T-helper 2 cell treated with Interferon-gamma antibody and Interleukin-4, amounts not matched to agents 100 ng/mL and 5 ng/mL, for 36 hours (primary cell): ENCODE results near the gene HDAC8. TPM values are rescaled to one million over a fixed set of nuclear protein-coding genes. Genes with fewer than 3 reads are reported as not detected.
"Not testable (repeated sequence)": the region's sequence is repeated elsewhere in the genome, so short reads cannot be mapped to it uniquely, and the experiment has no call there.

Experiments used
- intact Hi-C: fragments of 100-400 bp; cut with micrococcal nuclease; formaldehyde crosslinking; loops from one replicate; pipeline ENCODE4 v1.15.1; 2023
- total RNA-seq: library from RNA; stranded (reverse); gene quantifications from 2 replicates; pipeline ENCODE4 v1.2.3, GENCODE V29; 2022

HDAC8 gene
- total RNA-seq, 1 donor from 2014 or later, result 30.5 TPM

DNA sequence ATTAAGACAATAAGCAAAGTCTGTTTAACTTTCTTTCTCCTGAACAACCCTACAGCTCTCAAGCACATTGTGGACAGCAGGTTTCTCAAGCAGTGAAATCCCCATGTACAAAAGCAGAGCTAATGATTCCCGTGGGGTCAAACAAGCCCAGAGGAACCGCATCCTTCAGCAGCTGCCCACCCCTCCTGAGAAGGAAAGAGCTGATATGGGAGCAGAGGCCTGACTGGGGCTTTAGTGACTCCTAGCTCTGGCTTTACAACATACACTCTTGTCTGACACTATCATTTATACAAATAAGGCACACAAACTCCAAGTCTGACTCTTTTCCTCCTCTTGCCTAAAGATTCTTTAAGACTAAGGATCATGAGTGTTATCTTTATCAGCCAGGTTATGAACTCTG is 32.8 kb downstream of the HDAC8 start:
- intact Hi-C loops, result loop anchor here (5.0 kb wide), 1 partner anchor 293 kb away; no protein-coding TSS in a partner anchor

DNA sequence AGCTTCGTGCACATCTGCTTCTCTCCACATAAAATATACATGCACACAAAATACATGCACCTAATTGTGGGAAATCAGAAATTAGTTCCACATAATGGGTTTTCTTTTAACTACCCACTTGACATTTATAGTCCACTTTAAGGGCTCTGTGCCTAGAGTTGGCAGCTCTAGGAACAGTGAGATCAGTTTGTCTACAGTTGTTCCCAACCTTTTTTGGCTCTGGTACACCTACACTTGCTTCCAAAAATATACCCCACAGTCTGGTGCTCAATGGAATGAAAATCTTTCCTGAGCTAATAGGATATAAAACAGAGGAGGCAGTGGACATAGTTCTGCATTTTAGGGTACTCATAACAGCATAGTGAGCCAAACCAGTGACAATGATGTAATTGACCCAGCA is 36.1 kb downstream of the HDAC8 start:
- intact Hi-C loops, result no loop called here

- intact Hi-C loops, result no loop called here
These were observed 40.3 kb downstream of the HDAC8 start for GRCh38 chrX:72532366-72532765.

GRCh38 chrX:72526534-72527508 is 45.8 kb downstream of the HDAC8 start:
- intact Hi-C loops, result no loop called here

DNA sequence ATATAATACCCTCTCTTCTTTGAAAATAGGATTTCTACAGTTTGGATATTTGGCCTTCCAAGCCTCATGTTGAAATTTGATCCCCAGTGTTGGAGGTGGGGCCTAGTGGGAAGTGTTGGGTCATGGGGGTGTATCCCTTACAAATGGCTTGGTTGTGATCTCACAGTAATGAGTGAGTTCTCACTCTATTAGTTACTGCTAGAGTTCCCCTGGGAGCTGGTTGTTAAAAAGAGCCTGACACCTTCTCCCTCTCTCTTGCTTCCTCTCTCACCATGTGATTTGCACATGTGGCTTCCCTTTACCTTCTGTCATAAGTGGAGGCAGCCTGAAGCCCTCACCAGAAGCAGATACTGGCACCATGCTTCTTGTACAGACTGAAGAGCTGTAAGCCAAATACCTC is 73.9 kb downstream of the HDAC8 start:
- intact Hi-C loops, result no loop called here

DNA sequence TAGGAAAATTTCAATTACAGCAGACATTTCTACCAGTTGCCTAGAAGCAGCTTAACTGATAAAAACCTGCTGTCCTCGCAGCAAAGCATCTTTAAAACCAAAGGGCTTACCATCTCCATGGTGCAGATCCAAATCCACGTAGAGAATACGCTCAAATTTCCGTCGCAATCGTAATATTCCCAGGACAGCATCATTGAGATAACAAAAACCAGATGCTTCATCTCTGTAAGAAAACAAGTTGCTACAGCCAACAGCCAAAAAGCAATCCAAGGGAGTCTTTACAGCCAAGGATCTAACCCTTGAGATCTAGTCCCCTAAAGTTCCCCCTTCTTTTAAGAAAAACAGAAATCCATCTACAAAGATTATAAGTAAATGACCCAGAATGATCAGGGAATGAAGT is 77.6 kb downstream of the HDAC8 start:
- intact Hi-C loops, result no loop called here

DNA sequence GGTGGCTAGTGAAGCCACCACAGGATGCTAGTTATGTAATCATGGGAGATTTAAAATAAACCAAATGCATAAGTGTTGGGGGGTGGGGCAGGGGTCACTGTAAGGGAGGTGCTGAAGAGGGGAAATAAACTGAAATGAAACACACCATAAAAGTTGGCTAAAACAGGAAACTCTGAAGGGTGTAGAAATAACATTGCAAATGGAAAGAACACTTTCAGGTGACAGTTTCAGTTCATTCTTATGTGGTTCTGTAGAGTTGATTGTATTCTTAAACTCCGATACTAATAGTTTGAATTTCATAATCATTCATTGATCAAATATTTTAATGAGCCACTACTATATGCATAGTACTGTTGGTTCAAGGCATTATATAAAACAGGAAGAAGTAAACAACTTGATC is 80.1 kb downstream of the HDAC8 start:
- intact Hi-C loops, result no loop called here

GRCh38 chrX:72490221-72490620 is 82.4 kb downstream of the HDAC8 start:
- intact Hi-C loops, result not testable (repeated sequence)

DNA sequence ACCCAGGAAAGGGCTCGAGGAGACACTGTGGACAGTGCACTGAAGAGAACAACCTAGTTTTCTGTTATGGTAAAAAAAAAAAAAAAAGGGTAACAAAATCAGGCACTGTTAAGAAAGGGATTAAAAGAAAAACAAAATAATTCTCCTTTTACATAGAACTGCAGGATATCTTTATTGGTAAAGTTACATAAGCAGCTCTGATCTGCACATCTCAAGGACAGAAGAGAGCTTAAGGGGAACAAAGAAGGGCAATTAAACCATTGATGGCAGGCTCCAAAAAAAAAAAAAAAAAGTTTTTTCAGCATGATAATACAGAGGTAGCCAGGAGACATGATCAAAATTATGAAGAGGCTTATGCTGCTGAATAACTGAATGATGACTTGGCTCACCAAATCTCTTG is 85.0 kb downstream of the HDAC8 start:
- intact Hi-C loops, result no loop called here

DNA sequence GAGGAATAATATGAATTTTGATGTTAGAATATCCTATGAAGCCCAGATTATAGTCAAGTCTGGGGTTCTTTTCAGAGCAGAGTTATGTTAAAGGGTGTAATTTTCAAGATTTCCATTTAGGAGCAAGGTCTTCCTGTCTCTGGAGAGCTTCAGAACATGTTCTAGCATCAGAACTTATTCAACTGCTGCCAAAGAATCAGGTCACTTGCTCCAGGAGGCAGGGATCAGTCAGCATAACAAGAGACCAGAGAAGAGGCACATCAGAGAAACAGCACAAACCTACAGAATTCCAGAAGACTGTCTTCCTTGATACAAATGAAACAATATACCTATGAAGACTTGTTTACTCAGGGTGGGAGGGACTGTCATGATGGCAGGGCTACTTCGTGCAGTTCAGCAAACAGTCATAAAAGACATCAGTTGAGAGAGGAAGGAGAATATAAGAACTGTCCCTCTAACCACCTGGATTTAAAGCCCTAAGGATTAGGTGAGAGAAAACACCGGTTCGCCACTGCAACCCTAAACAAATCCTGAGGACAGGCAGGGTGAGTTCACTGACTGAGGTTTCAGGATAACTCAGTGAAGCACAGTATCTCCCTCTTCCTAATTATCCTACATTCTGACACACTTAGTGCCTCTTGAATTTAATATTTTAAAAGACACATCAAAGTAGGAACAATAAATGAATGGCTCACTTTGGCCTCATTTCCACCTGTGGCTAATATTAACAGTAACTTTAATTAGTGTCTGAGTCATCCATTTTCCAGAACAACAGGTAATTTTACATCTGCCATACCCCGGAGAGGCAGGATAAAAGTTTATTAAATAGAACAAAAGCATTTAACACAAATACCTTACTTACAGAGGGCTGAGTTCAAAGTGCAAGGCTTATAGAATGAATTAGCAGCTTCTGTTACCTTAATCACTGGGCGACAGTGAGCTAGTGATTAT is 93.0 kb downstream of the HDAC8 start:
- intact Hi-C loops, result no loop called here

- intact Hi-C loops, result no loop called here
These were observed 93.8 kb downstream of the HDAC8 start for GRCh38 chrX:72478853-72479252.

DNA sequence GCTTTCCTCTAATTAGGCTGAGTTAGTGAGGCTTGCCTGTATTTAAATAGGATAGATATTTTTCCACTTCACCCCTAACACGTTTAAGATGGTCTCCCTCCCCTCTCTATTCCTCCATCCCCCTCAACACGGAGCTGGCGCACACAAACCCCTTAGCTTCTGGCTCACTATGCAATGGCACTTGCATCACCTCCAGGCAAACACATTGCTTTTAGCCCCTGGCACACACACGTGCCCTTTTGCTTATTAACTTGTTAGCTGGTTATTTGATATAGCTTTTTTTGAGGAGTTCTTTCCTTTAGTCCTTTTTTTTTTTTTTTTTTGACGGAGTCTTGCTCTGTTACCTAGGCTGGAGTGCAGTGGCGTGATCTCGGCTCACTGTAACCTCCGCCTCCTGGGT is 94.3 kb downstream of the HDAC8 start:
- intact Hi-C loops, result no loop called here

DNA sequence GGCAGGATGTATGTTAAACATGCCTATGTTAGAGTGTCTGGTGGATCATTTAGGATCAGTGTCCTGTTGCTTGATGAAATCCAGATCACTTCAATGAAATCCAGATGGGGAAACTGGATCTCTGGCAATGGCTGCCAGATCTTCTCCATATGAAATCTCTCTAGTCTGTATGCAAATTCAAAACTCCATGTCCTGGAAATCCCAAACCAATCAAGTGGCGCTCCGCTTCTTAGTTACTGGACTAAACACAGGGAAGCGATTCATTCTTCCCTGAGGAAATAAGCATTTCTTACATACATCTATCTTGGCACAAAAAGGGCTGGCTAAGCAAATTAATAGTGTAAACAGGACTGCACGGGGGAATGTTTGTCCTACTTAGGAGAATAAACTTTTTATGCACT is 94.9 kb downstream of the HDAC8 start:
- intact Hi-C loops, result no loop called here

- intact Hi-C loops, result no loop called here
These were observed 95.3 kb downstream of the HDAC8 start for GRCh38 chrX:72477376-72477775.

DNA sequence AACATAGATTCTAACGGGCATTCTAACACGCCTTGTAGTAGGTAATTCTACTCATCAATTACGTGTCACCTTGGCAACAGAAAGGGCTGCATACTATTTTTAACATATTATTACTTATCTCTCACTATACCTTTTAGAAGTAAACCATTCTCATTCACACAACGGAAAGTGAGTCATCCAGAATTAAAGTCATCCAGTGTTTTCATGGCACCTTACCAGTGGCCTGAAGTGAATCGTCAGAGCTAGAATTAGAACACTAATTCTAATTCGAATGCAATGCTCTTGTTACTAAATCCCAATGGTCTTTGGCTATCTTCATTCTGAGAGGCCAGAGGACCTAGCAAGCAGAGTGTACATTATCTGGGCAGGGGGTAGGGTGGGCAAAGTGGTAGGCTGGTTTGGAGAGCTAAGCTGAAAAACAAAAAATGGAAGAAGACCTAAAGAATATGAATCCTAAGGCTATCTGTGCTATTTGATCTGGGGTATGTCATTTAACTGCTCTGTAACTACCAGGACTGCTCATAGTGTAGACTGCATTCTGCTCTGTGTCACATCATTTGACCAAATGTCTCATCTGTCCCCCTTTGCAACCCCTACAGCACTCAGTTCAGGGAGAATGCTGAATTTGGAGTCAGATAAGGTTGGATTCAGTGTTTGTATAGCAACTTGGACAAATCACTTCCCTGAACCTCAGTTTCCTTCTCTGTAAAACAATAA is 96.5 kb downstream of the HDAC8 start:
- intact Hi-C loops, result no loop called here

DNA sequence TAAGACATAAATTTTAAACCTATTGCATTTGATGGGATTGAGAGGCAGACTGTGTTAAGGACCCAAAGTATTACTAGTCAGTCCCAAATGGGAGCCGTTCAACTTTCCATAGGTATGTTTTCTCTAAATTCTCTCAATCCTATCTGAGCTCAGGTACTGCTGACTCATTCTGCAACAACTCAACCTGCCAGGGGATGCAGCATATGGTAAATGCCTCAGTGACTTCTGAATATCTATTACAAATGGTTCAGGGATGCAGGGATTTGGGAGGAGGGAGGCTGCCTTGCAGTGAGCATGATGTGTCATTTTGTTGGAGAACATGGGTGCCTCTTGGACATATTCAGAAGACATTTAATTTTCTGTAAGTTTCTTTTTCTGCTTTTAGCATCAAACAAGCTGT is 97.3 kb downstream of the HDAC8 start:
- intact Hi-C loops, result no loop called here

DNA sequence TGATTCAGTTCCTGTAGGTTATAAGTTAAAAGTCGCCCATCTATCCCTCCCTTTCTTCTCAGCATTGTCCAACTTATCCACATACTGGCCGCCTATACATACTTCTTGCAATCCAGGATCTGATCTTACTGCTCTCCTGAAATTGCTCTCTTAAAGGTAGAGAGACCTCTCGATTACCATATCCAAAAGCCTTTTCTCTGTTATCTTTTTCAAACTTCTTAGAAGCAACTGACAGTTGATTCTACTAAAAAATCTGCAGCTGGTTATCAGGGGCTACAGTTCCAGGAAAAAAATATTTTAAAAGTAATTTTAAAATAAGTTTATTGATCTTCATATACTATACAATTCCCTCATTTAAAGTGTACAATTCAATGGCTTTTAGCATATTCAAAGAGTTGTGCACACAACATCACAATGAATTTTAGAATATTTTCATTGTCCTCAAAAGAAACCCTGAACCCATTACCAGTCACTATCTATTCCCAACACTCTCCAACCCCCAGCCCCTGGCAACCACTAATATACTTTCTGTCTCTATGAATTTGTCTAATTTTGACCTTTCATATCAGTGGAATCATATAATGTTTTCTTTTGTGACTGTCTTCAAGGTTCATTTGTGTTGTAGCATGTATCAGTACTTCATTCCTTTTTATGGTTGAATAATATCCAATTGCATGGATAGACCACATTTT is 102.0 kb downstream of the HDAC8 start:
- intact Hi-C loops, result no loop called here

DNA sequence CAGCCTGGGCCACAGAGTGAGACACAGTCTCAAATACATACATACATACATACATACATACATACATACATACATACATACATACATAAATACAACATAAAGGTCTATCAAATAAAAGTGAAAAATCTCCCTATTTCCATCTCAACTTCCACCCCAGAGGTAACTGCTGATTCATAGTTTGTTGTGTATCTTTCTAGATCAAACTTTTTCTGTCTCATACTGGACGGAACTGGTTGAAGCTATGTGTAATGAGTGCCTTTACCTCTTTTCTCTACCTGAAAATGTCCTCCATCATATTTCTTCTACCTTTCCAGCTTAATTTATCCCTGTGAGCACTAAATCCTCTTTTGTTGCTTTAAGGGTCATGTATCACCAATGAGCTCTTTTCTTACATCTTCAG is 102.5 kb downstream of the HDAC8 start:
- intact Hi-C loops, result no loop called here

- intact Hi-C loops, result no loop called here
These were observed 104.0 kb downstream of the HDAC8 start for GRCh38 chrX:72468607-72469006.

DNA sequence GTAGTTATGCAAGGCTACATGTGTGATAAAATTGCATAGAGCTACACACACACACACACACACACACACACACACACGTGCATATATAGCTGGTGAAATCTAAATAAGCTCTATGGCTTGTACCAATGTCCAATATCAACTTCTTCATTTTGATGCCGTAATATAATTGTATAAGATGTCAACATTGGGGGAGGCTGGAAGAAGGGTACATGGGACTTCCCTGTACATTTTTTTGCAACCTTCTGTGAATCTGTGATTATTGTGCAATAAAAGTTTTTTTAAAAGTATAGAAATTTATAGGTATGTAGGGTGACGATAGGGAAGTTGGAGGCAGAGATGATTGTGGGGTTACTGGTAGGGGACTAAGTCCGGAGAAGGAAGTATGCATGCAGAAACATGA is 105.5 kb downstream of the HDAC8 start:
- intact Hi-C loops, result no loop called here

GRCh38 chrX:72466493-72466892 is 106.2 kb downstream of the HDAC8 start:
- intact Hi-C loops, result no loop called here
